ENCODE measurements around the gene REEP3. TPM values are rescaled to one million over a fixed set of nuclear protein-coding genes. Genes with fewer than 3 reads are reported as not detected.

REEP3 gene
- total RNA-seq, 6 experiments from 2014 or later: 66.0 to 83.2 (median 75.6) TPM

- Mint-ChIP-seq H3K4me1 (ENCODE audit: low read depth) (peaks cover 29% of the 10 kb centered on the region), H3K27me3 (ENCODE audit: insufficient read depth) (peaks cover 2% of the 10 kb centered on the region), H3K9me3 (no peaks in the 10 kb centered on the region), H3K36me3 (ENCODE audit: low read depth) (peaks cover 17% of the 10 kb centered on the region), H3K4me3 (peak overlapping the region; percentile 52; the same call in 1 of the 2 replicates), H3K27ac (peak overlapping the region; percentile 75)
- no peak for TF ChIP-seq CTCF (IDR thresholded peaks at IDR 0.05)
- peak; percentile 27 for DNase-seq
These were observed 52.0 kb downstream of the REEP3 start for GRCh38 chr10:63573068-63573697.

- H3K27ac Mint-ChIP-seq: no peak overlapping the region
- H3K4me1 Mint-ChIP-seq (ENCODE audit: low read depth): peaks cover 29% of the 10 kb centered on the region
- peaks cover 17% of the 10 kb centered on the region for H3K36me3 Mint-ChIP-seq (ENCODE audit: low read depth)
- no peaks in the 10 kb centered on the region; the same call in 1 of the 2 replicates for H3K27me3 Mint-ChIP-seq (ENCODE audit: insufficient read depth)
- H3K4me3 Mint-ChIP-seq: no peak overlapping the region
- no peaks in the 10 kb centered on the region for H3K9me3 Mint-ChIP-seq
- no peak for TF ChIP-seq CTCF (IDR thresholded peaks at IDR 0.05)
- no peak for DNase-seq
These were observed 52.8 kb downstream of the REEP3 start for GRCh38 chr10:63574011-63574410.

DNA sequence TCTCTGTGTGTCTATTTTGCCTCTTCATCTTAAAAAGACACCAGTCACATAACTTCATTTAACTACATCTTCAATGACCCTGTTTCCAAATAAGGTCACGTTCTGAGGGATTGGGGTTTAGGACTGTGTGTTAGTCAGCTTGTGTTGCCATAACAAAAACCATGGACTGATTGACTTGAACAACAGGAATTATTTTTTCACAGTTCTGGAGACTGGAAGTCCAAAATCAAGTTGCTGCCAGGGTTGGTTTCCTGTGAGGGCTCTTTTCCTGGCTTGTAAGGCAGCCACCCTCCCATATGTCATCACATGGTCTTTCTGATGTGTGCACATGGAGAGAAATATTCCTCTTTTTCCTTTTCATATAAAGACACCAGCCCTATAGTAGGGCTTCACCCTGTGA lies 55.3 kb downstream of the REEP3 start:
- Mint-ChIP-seq H3K4me3 (no peak overlapping the region), H3K4me1 (ENCODE audit: low read depth) (peaks cover 29% of the 10 kb centered on the region), H3K36me3 (ENCODE audit: low read depth) (peaks cover 17% of the 10 kb centered on the region), H3K27me3 (ENCODE audit: insufficient read depth) (no peaks in the 10 kb centered on the region; the same call in 1 of the 2 replicates), H3K27ac (peak overlapping the region; percentile 32; the same call in 1 of the 2 replicates), H3K9me3 (no peaks in the 10 kb centered on the region)
- no peak for TF ChIP-seq CTCF (IDR thresholded peaks at IDR 0.05)
- DNase-seq: no peak

DNA sequence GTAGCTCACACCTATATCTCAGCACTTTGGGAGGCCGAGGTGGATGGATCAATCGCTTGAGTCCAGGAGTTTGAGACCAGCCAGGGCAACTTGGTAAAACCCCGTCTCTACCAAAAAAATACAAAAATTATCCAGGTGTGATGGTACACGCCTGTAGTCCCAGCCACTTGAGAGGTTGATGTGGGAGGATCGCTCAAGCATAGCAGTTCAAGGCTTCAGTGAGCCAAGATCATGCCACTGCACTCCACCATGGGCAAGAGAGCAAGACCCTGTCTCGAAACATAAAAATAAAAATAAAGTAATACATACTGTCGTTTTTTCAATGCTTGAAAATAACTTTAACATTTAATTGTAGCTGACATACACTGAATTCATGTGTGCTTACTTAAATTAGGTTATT lies 57.3 kb downstream of the REEP3 start:
- peaks cover 14% of the 10 kb centered on the region for H3K4me1 Mint-ChIP-seq (ENCODE audit: low read depth)
- no peaks in the 10 kb centered on the region for H3K9me3 Mint-ChIP-seq
- H3K27me3 Mint-ChIP-seq (ENCODE audit: insufficient read depth): no peaks in the 10 kb centered on the region; the same call in 1 of the 2 replicates
- no peak for DNase-seq
- H3K4me3 Mint-ChIP-seq: no peak overlapping the region
- peaks cover 17% of the 10 kb centered on the region for H3K36me3 Mint-ChIP-seq (ENCODE audit: low read depth)
- H3K27ac Mint-ChIP-seq: no peak overlapping the region
- no peak for TF ChIP-seq CTCF (IDR thresholded peaks at IDR 0.05)

DNA sequence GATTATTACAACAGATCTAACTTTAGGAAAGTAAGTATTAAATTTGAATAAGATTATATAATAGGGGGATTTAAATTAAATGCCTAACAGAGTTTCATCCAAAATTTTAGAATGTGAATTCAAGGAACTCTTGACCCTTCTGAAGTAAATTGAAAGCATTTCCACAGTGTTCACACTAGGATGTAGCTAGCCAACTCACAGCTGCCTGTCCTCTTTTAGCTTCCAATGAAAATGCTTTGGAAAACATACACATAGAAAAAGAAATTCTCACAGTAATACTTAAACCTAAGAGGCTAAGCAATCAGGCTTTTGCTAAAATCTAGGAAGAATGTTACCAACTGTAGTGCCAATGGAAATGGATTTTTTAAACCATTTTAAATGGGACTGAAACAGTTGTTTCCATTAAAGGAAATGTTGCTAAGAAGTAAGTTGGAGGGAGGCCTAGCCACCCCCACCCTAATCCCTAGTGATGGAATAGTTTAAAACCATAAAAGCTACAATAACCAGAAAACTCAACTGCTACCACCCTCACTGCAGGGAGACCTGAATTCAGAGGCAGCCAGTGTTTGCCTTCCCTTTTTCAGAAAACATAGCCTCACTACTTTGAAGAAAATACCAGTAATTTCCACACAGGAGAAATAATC lies 58.3 kb downstream of the REEP3 start:
- H3K4me1 Mint-ChIP-seq (ENCODE audit: low read depth): peaks cover 12% of the 10 kb centered on the region
- DNase-seq: no peak
- peaks cover 17% of the 10 kb centered on the region for H3K36me3 Mint-ChIP-seq (ENCODE audit: low read depth)
- no peak overlapping the region for H3K27ac Mint-ChIP-seq
- TF ChIP-seq CTCF (IDR thresholded peaks at IDR 0.05): no peak
- no peaks in the 10 kb centered on the region for H3K9me3 Mint-ChIP-seq
- no peaks in the 10 kb centered on the region; the same call in 1 of the 2 replicates for H3K27me3 Mint-ChIP-seq (ENCODE audit: insufficient read depth)
- no peak overlapping the region for H3K4me3 Mint-ChIP-seq

All from HFFc6 (cell line).